Adrenal gland (tissue), 12 donors: ENCODE results near the gene AZU1. TPM values are rescaled to one million over a fixed set of nuclear protein-coding genes. Genes with fewer than 3 reads are reported as not detected.
"Not testable (repeated sequence)": the region's sequence is repeated elsewhere in the genome, so short reads cannot be mapped to it uniquely, and the experiment has no call there.

Experiments used
- DNase-seq, 7 donors: peaks; one replicate each; pipeline ENCODE4 v3.0.0-alpha.2; 2019 to 2020
- H3K27ac ChIP-seq, 5 donors: fragments of 200-600 bp; sonication (generic) in 4 of 5; 1 replicate in 3 of 5; 2 replicates in 2 of 5; pipeline versions ENCODE4 v1.5.1 to v1.8.0; 2016 to 2020; ENCODE audit warnings: mild to moderate bottlenecking in 1 of 5
- H3K27me3 ChIP-seq: fragments of 200-600 bp; 2 replicates; pipeline ENCODE4 v1.8.0; 2021
- H3K36me3 ChIP-seq, 2 donors: fragments of 200-600 bp; replicated peaks in 1 of 2; 1 replicate in 1 of 2; 2 replicates in 1 of 2; pipeline versions ENCODE4 v1.5.1 to v1.8.0; 2018 to 2022
- H3K4me1 ChIP-seq, 2 donors: fragments of 200-600 bp; replicated peaks in 1 of 2; 1 replicate in 1 of 2; 2 replicates in 1 of 2; pipeline versions ENCODE4 v1.5.1 to v1.8.0; 2018 to 2021
- H3K4me3 ChIP-seq, 4 donors: fragments of 200-600 bp; sonication (generic) in 3 of 4; one replicate each; pipeline ENCODE4 v1.5.1; 2016 to 2018
- H3K9me3 ChIP-seq, 3 donors: fragments of 200-600 bp; sonication (generic) in 1 of 3; replicated peaks in 1 of 3; 1 replicate in 2 of 3; 2 replicates in 1 of 3; pipeline versions ENCODE4 v1.5.1 to v1.8.0; 2016 to 2021
- CTCF ChIP-seq, 6 experiments: fragments of 450-650 bp in 4 of 6; fragments of 200-600 bp in 2 of 6; sonication (generic) in 1 of 6; IDR thresholded peaks; 1 replicate in 5 of 6; 2 replicates in 1 of 6; pipeline versions ENCODE4 v1.5.1 to v1.8.0; 2016 to 2021; ENCODE audit warnings: antibody characterized with exemption in 6 of 6, mild to moderate bottlenecking in 2 of 6, moderate library complexity in 1 of 6
- POLR2A ChIP-seq, 2 donors: fragments of 450-650 bp; IDR thresholded peaks; one replicate each; pipeline ENCODE4 v1.6.1; 2017; ENCODE audit warnings: antibody characterized with exemption in 2 of 2, mild to moderate bottlenecking in 2 of 2, moderate library complexity in 1 of 2
- WGBS, 4 donors: extraction: QIAGEN DNeasy Blood & Tissue Kit in 2 of 4; methylation state at CpG; one replicate each; pipeline versions ENCODE4 v1.1.5 to v1.1.7; 2013 to 2017; 5-methylcytosine and 5-hydroxymethylcytosine counted together
- intact Hi-C, 2 donors: fragments of 100-400 bp; cut with DNase I; formaldehyde crosslinking; loops; one replicate each; pipeline versions ENCODE4 v1.14.1 to v1.15.0; 2022 to 2023
- polyA plus RNA-seq, 3 donors: library from polyadenylated mRNA; stranded (reverse); fragments of 200-250 nt in 2 of 3; fragments of 350-450 nt in 1 of 3; fragmentation: Illumina TruSeq in 1 of 3; extraction: RNeasy Lipid Tissue Mini Kit (QIAGEN cat#74804) in 1 of 3; gene quantifications; one replicate each; pipeline ENCODE4 v1.2.3, GENCODE V29; 2013 to 2014
- total RNA-seq, 9 donors: library from RNA; depleted of rRNA in 4 of 9; stranded (reverse); fragments of >200 nt in 4 of 9; fragments of 120-200 nt in 1 of 9; fragmentation: NEBNext Ultra II Directional in 1 of 9; extraction: Animal tissue kit (Norgen Biotek cat#: 25700) in 1 of 9; gene quantifications; one replicate each; pipeline versions ENCODE4 v1.1.0 to v1.2.4, GENCODE V29; 2013 to 2023
- donor health status: healthy with polysubstance abuse.
- donor health status: Bipolar disorder and iron deficiency.
- donor health status: DM: yes; HTN: yes; CAD: no.
- donor health status: DM: no; HTN: no; CAD: no.
- donor health status: DM: no; HTN: no; CAD: no.
- donor health status: DM: yes; HTN: yes; CAD: no.

AZU1 gene
- total and polyA plus RNA-seq, 12 donors: 0.11 to 1.1 (median 0.30) TPM; not detected in 5

- WGBS, 4 donors: 15 to 35% (median 31%) methylated on average over 4 to 67 of the region's 67 CpGs
Observed at GRCh38 chr19:853014-853585, 25.5 kb downstream of the AZU1 start.

GRCh38 chr19:853614-854220, 26.1 kb downstream of the AZU1 start:
- 71 to 79% (median 78%) methylated on average over 4 to 11 of the region's 17 CpGs for WGBS, 4 donors
- not testable (repeated sequence) for H3K27me3 ChIP-seq
- intact Hi-C loops: loop anchor here in 1 of 2 donors (10.0 kb wide), 1 partner anchor 79 kb away; no protein-coding TSS in a partner anchor

More at GRCh38 chr19:853014-853585, 25.5 kb downstream of the AZU1 start:
- Histone ChIP-seq H3K27ac (no peak overlapping the region), H3K27me3 (peaks cover 9% of the 10 kb centered on the region), H3K4me1 (peaks cover 0 to 10% of the 10 kb centered on the region in 2 donors), H3K36me3 (no peaks in the 10 kb centered on the region), H3K4me3 (no peak overlapping the region), H3K9me3 (no peaks in the 10 kb centered on the region)
- no peak for TF ChIP-seq CTCF (IDR thresholded peaks at IDR 0.05)
- intact Hi-C loops: loop anchor here in 1 of 2 donors (10.0 kb wide), 1 partner anchor 78 kb away; no protein-coding TSS in a partner anchor
- DNase-seq: no peak

GRCh38 chr19:854549-854948, 26.9 kb downstream of the AZU1 start:
- Histone ChIP-seq H3K9me3 (no peaks in the 10 kb centered on the region), H3K36me3 (no peaks in the 10 kb centered on the region), H3K4me3 (no peak overlapping the region), H3K27me3 (peaks cover 9% of the 10 kb centered on the region), H3K4me1 (peaks cover 0 to 10% of the 10 kb centered on the region in 2 donors), H3K27ac (no peak overlapping the region)
- 68 to 76% (median 72%) methylated on average over 6 of the region's 6 CpGs for WGBS, 4 donors
- intact Hi-C loops: loop anchor here in 1 of 2 donors (10.0 kb wide), 1 partner anchor 80 kb away; no protein-coding TSS in a partner anchor
- TF ChIP-seq CTCF (IDR thresholded peaks at IDR 0.05): no peak
- TF ChIP-seq POLR2A (IDR thresholded peaks at IDR 0.05): no peak
- DNase-seq: no peak

More at GRCh38 chr19:853614-854220, 26.1 kb downstream of the AZU1 start:
- H3K4me1 ChIP-seq, H3K36me3 ChIP-seq, H3K9me3 ChIP-seq, H3K27ac ChIP-seq, H3K4me3 ChIP-seq, DNase-seq: not testable (repeated sequence)

GRCh38 chr19:855142-855541, 27.5 kb downstream of the AZU1 start:
- no peak for TF ChIP-seq POLR2A (IDR thresholded peaks at IDR 0.05)
- no peak overlapping the region for H3K27ac ChIP-seq
- no peak for DNase-seq
- intact Hi-C loops: loop anchor here in 1 of 2 donors (10.0 kb wide), 1 partner anchor 80 kb away; no protein-coding TSS in a partner anchor
- WGBS, 4 donors: 84 to 89% (median 87%) methylated on average over 5 to 12 of the region's 12 CpGs
- H3K27me3 ChIP-seq: peaks cover 14% of the 10 kb centered on the region
- no peaks in the 10 kb centered on the region for H3K9me3 ChIP-seq
- no peak overlapping the region for H3K4me3 ChIP-seq
- peaks cover 0 to 9% of the 10 kb centered on the region in 2 donors for H3K4me1 ChIP-seq
- H3K36me3 ChIP-seq: no peaks in the 10 kb centered on the region

- peaks cover 0 to 6% of the 10 kb centered on the region in 2 donors for H3K4me1 ChIP-seq
- no peak for DNase-seq
- intact Hi-C loops: loop anchor here in 1 of 2 donors (10.0 kb wide), 1 partner anchor 81 kb away; no protein-coding TSS in a partner anchor
- no peak overlapping the region for H3K27ac ChIP-seq
- H3K9me3 ChIP-seq: no peaks in the 10 kb centered on the region
- H3K4me3 ChIP-seq: no peak overlapping the region
- no peaks in the 10 kb centered on the region for H3K36me3 ChIP-seq
- peaks cover 17% of the 10 kb centered on the region for H3K27me3 ChIP-seq
- TF ChIP-seq POLR2A (IDR thresholded peaks at IDR 0.05): no peak
- TF ChIP-seq CTCF (IDR thresholded peaks at IDR 0.05): no peak
- 69 to 75% (median 71%) methylated on average over 10 to 40 of the region's 40 CpGs for WGBS, 4 donors
Observed at GRCh38 chr19:855566-856120, 28.0 kb downstream of the AZU1 start.
